Liver (tissue), 9 donors: ENCODE measurements around the gene TAF1C. TPM values are rescaled to one million over a fixed set of nuclear protein-coding genes. Genes with fewer than 3 reads are reported as not detected.

Experiments used
- DNase-seq: peaks from one replicate; pipeline ENCODE4 v3.0.0-alpha.2; 2017; ENCODE audit warnings: low spot score
- H3K27ac ChIP-seq, 2 donors: one replicate each; pipeline ENCODE4 v1.7.0; 2013; ENCODE audit warnings: inconsistent platforms in 2 of 2, low read length in 2 of 2, control low read depth in 1 of 2, low read depth in 1 of 2, mild to moderate bottlenecking in 1 of 2
- H3K27me3 ChIP-seq, 4 donors: one replicate each; pipeline versions ENCODE4 v1.6.1 to v1.7.0; 2013; ENCODE audit warnings: low read length in 3 of 4, inconsistent platforms in 1 of 4, mild to moderate bottlenecking in 1 of 4, moderate library complexity in 1 of 4; ENCODE audit not compliant: control insufficient read depth in 4 of 4, insufficient read depth in 4 of 4
- H3K36me3 ChIP-seq, 4 donors: one replicate each; pipeline versions ENCODE4 v1.6.1 to v1.7.0; 2013; ENCODE audit warnings: low read length in 3 of 4, mild to moderate bottlenecking in 3 of 4, low read depth in 1 of 4, moderate library complexity in 1 of 4; ENCODE audit not compliant: control insufficient read depth in 4 of 4, insufficient read depth in 3 of 4
- H3K4me1 ChIP-seq, 4 donors: one replicate each; pipeline versions ENCODE4 v1.6.1 to v1.7.0; 2013; ENCODE audit warnings: low read length in 3 of 4, mild to moderate bottlenecking in 3 of 4, moderate library complexity in 1 of 4; ENCODE audit not compliant: control insufficient read depth in 4 of 4, insufficient read depth in 4 of 4
- H3K4me3 ChIP-seq, 3 donors: one replicate each; pipeline versions ENCODE4 v1.6.1 to v1.7.0; 2013; ENCODE audit warnings: low read length in 3 of 3, control low read depth in 1 of 3, low read depth in 1 of 3, mild to moderate bottlenecking in 1 of 3
- H3K9ac ChIP-seq, 2 donors: one replicate each; pipeline ENCODE4 v1.7.0; 2013; ENCODE audit warnings: low read length in 2 of 2, mild to moderate bottlenecking in 2 of 2, moderate library complexity in 2 of 2, control low read depth in 1 of 2, low read depth in 1 of 2
- H3K9me3 ChIP-seq, 4 donors: one replicate each; pipeline versions ENCODE4 v1.6.1 to v1.7.0; 2013; ENCODE audit warnings: low read length in 3 of 4; ENCODE audit not compliant: control insufficient read depth in 4 of 4
- EGR1 ChIP-seq, 2 donors: IDR thresholded peaks; 2 replicates each; pipeline ENCODE4 v1.6.1; 2016 to 2018; ENCODE audit warnings: antibody characterized with exemption in 2 of 2, low read depth in 2 of 2
- FOXA1 ChIP-seq: IDR thresholded peaks from 2 replicates; pipeline ENCODE4 v1.6.1; 2016; ENCODE audit warnings: antibody characterized with exemption
- FOXA2 ChIP-seq: IDR thresholded peaks from 2 replicates; pipeline ENCODE4 v1.6.1; 2016; ENCODE audit warnings: antibody characterized with exemption
- HNF4A ChIP-seq, 2 donors: conservative IDR thresholded peaks; 2 replicates each; pipeline ENCODE4 v1.6.1; 2016; ENCODE audit warnings: antibody characterized with exemption in 2 of 2, mild to moderate bottlenecking in 2 of 2
- HNF4G ChIP-seq: IDR thresholded peaks from 2 replicates; pipeline ENCODE4 v1.6.1; 2016; ENCODE audit warnings: antibody characterized with exemption
- JUND ChIP-seq, 2 donors: IDR thresholded peaks; 2 replicates each; pipeline ENCODE4 v1.6.1; 2016; ENCODE audit warnings: antibody characterized with exemption in 2 of 2
- NR2F2 ChIP-seq: IDR thresholded peaks from 2 replicates; pipeline ENCODE4 v1.6.1; 2016; ENCODE audit warnings: antibody characterized with exemption
- RAD21 ChIP-seq, 2 donors: IDR thresholded peaks; 2 replicates each; pipeline ENCODE4 v1.6.1; 2016; ENCODE audit warnings: antibody characterized with exemption in 2 of 2, mild to moderate bottlenecking in 2 of 2
- RXRA ChIP-seq, 2 donors: IDR thresholded peaks; 2 replicates each; pipeline ENCODE4 v1.6.1; 2017 to 2018; ENCODE audit warnings: antibody characterized with exemption in 2 of 2, mild to moderate bottlenecking in 1 of 2
- SP1 ChIP-seq: IDR thresholded peaks from 2 replicates; pipeline ENCODE4 v1.6.1; 2018; ENCODE audit warnings: antibody characterized with exemption, mild to moderate bottlenecking
- TAF1 ChIP-seq: conservative IDR thresholded peaks from 2 replicates; pipeline ENCODE4 v1.6.1; 2016; ENCODE audit warnings: antibody characterized with exemption, mild to moderate bottlenecking
- YY1 ChIP-seq: IDR thresholded peaks from 2 replicates; pipeline ENCODE4 v1.6.1; 2016; ENCODE audit warnings: antibody characterized with exemption, mild to moderate bottlenecking
- WGBS: extraction: QIAGEN DNeasy Blood & Tissue Kit; methylation state at CpG from one replicate; pipeline ENCODE4 v1.1.7; 2013; 5-methylcytosine and 5-hydroxymethylcytosine counted together
- polyA plus RNA-seq, 2 donors: library from polyadenylated mRNA; stranded (reverse) in 1 of 2; unstranded in 1 of 2; fragments of 200-250 nt in 1 of 2; fragments of >200 nt in 1 of 2; fragmentation: Nextera tagmentation in 1 of 2; extraction: Ambion mirVana in 1 of 2; gene quantifications; one replicate each; pipeline versions ENCODE4 v1.2.1 to v1.2.3, GENCODE V29; 2013 to 2015
- total RNA-seq, 2 donors: library from RNA; depleted of rRNA; stranded (reverse); fragments of >200 nt; gene quantifications; one replicate each; pipeline ENCODE4 v1.2.3, GENCODE V29; 2014
- TF ChIP-seq, protein P1 (sequence below): fragments of 150-350 bp; IDR thresholded peaks from 2 replicates; pipeline ENCODE4 v1.5.1; 2017; ENCODE audit warnings: improper control_type of control experiment, low read depth, low read length; ENCODE audit not compliant: missing input control
- TF ChIP-seq, protein P2 (sequence below): IDR thresholded peaks from 2 replicates; pipeline ENCODE4 v1.6.1; 2016; ENCODE audit warnings: antibody characterized with exemption, mild to moderate bottlenecking
- TF ChIP-seq, protein P3 (sequence below): IDR thresholded peaks from 2 replicates; pipeline ENCODE4 v1.6.1; 2016; ENCODE audit warnings: antibody characterized with exemption
- TF ChIP-seq, protein P4 (sequence below): IDR thresholded peaks from 2 replicates; pipeline ENCODE4 v1.6.1; 2016; ENCODE audit warnings: antibody characterized with exemption
- TF ChIP-seq, protein P5 (sequence below): IDR thresholded peaks from 2 replicates; pipeline ENCODE4 v1.6.1; 2016; ENCODE audit warnings: antibody characterized with exemption
- donor health status: healthy.
- donor health status: healthy.
- donor health status: healthy.
- donor health status: healthy.
- donor health status: healthy.

Gene TAF1C
- total and polyA plus RNA-seq, 4 donors: 10.2 to 34.5 (median 11.3) TPM

DNA sequence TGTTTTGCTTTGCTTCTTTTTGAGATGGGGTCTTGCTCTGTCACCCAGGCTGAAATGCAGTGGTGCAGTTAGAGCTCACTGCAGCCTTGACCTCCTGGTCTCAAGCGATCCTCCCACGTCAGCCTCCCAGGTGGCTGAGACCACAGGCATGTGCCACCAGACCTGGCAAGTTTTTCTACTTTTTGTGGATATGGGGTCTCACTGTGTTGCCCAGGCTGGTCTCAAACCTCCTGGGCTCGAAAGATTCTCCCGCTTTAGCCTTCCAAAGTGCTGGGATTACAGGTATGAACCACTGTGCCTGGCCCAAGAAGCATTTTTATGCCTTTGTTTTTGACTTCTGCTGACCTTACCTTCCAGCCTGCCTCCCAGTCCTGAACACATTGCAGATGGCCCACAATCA, 31.6 kb downstream of the TAF1C start:
- DNase-seq: no peak
- TF ChIP-seq RXRA (IDR thresholded peaks at IDR 0.05) (no peak), HNF4G (no peak), NR2F2 (no peak), SP1 (no peak), FOXA1 (no peak), FOXA2 (no peak), HNF4A (conservative IDR thresholded peaks at IDR 0.05) (no peak), JUND (IDR thresholded peaks at IDR 0.05) (no peak), YY1 (no peak), EGR1 (IDR thresholded peaks at IDR 0.05; ENCODE audit: low read depth in 2 of 2) (no peak)
- TF ChIP-seq, protein P1, sequence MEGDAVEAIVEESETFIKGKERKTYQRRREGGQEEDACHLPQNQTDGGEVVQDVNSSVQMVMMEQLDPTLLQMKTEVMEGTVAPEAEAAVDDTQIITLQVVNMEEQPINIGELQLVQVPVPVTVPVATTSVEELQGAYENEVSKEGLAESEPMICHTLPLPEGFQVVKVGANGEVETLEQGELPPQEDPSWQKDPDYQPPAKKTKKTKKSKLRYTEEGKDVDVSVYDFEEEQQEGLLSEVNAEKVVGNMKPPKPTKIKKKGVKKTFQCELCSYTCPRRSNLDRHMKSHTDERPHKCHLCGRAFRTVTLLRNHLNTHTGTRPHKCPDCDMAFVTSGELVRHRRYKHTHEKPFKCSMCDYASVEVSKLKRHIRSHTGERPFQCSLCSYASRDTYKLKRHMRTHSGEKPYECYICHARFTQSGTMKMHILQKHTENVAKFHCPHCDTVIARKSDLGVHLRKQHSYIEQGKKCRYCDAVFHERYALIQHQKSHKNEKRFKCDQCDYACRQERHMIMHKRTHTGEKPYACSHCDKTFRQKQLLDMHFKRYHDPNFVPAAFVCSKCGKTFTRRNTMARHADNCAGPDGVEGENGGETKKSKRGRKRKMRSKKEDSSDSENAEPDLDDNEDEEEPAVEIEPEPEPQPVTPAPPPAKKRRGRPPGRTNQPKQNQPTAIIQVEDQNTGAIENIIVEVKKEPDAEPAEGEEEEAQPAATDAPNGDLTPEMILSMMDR: no peak
- TF ChIP-seq, protein P2, sequence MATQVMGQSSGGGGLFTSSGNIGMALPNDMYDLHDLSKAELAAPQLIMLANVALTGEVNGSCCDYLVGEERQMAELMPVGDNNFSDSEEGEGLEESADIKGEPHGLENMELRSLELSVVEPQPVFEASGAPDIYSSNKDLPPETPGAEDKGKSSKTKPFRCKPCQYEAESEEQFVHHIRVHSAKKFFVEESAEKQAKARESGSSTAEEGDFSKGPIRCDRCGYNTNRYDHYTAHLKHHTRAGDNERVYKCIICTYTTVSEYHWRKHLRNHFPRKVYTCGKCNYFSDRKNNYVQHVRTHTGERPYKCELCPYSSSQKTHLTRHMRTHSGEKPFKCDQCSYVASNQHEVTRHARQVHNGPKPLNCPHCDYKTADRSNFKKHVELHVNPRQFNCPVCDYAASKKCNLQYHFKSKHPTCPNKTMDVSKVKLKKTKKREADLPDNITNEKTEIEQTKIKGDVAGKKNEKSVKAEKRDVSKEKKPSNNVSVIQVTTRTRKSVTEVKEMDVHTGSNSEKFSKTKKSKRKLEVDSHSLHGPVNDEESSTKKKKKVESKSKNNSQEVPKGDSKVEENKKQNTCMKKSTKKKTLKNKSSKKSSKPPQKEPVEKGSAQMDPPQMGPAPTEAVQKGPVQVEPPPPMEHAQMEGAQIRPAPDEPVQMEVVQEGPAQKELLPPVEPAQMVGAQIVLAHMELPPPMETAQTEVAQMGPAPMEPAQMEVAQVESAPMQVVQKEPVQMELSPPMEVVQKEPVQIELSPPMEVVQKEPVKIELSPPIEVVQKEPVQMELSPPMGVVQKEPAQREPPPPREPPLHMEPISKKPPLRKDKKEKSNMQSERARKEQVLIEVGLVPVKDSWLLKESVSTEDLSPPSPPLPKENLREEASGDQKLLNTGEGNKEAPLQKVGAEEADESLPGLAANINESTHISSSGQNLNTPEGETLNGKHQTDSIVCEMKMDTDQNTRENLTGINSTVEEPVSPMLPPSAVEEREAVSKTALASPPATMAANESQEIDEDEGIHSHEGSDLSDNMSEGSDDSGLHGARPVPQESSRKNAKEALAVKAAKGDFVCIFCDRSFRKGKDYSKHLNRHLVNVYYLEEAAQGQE: no peak
- TF ChIP-seq, protein P3, sequence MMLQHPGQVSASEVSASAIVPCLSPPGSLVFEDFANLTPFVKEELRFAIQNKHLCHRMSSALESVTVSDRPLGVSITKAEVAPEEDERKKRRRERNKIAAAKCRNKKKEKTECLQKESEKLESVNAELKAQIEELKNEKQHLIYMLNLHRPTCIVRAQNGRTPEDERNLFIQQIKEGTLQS: no peak
- Histone ChIP-seq H3K36me3 (no peaks in the 10 kb centered on the region), H3K9ac (no peak overlapping the region), H3K9me3 (no peaks in the 10 kb centered on the region), H3K27me3 (peaks cover 0 to 13% (median 0%) of the 10 kb centered on the region in 4 donors), H3K4me1 (no peaks in the 10 kb centered on the region), H3K4me3 (no peak overlapping the region), H3K27ac (no peak overlapping the region)
- 92% methylated on average over 4 of the region's 4 CpGs for WGBS

DNA sequence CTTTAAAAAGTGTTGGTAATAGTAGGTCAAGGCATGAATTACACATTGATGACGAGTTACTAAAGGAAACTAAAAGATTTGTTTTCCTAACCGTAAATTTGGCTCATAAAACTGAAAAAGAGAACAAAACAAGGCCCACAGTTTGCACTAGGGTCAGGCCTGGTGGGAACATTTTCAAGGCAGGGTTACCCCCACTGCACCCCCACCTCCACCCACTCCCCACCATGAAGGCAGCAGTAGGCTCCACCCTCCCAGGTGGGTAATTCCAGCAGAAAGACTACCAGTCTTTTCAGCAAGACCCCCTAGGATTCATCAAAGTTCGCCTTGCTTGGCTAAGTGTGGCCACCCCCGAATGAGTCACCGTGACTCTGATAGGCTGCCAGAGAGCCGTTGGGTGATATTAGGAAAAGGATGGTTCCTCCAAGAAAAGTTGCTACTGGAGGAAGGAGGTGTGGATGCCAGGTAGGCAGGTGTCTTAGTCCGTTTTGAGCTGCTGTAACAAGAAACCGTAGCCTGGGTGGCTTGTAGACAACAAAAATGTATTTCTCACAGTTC, 33.1 kb downstream of the TAF1C start:
- H3K27ac ChIP-seq: no peak overlapping the region
- no peaks in the 10 kb centered on the region for H3K9me3 ChIP-seq
- H3K36me3 ChIP-seq: no peaks in the 10 kb centered on the region
- no peak overlapping the region for H3K4me3 ChIP-seq
- DNase-seq: no peak
- no peak overlapping the region for H3K9ac ChIP-seq
- WGBS: 79% methylated on average over 8 of the region's 8 CpGs
- no peak for TF ChIP-seq NR2F2
- TF ChIP-seq, protein P4, sequence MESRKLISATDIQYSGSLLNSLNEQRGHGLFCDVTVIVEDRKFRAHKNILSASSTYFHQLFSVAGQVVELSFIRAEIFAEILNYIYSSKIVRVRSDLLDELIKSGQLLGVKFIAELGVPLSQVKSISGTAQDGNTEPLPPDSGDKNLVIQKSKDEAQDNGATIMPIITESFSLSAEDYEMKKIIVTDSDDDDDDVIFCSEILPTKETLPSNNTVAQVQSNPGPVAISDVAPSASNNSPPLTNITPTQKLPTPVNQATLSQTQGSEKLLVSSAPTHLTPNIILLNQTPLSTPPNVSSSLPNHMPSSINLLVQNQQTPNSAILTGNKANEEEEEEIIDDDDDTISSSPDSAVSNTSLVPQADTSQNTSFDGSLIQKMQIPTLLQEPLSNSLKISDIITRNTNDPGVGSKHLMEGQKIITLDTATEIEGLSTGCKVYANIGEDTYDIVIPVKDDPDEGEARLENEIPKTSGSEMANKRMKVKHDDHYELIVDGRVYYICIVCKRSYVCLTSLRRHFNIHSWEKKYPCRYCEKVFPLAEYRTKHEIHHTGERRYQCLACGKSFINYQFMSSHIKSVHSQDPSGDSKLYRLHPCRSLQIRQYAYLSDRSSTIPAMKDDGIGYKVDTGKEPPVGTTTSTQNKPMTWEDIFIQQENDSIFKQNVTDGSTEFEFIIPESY: no peak
- TF ChIP-seq TAF1: no peak
- TF ChIP-seq FOXA1: no peak
- TF ChIP-seq FOXA2: no peak
- TF ChIP-seq, protein P3: no peak
- TF ChIP-seq, protein P5, sequence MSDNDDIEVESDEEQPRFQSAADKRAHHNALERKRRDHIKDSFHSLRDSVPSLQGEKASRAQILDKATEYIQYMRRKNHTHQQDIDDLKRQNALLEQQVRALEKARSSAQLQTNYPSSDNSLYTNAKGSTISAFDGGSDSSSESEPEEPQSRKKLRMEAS: no peak
- no peak for TF ChIP-seq SP1
- TF ChIP-seq YY1: no peak
- TF ChIP-seq EGR1 (IDR thresholded peaks at IDR 0.05; ENCODE audit: low read depth in 2 of 2): no peak
- TF ChIP-seq, protein P2: no peak
- TF ChIP-seq HNF4A (conservative IDR thresholded peaks at IDR 0.05): no peak
- no peak for TF ChIP-seq RXRA (IDR thresholded peaks at IDR 0.05)
- TF ChIP-seq RAD21 (IDR thresholded peaks at IDR 0.05): no peak
- H3K27me3 ChIP-seq: peaks cover 0 to 6% (median 0%) of the 10 kb centered on the region in 4 donors
- H3K4me1 ChIP-seq: no peaks in the 10 kb centered on the region
